ENCODE data around the gene RPS3. TPM values are rescaled to one million over a fixed set of nuclear protein-coding genes. Genes with fewer than 3 reads are reported as not detected.

RPS3 gene
- total and polyA plus RNA-seq, 9 of the 15 experiments (the other 6 are each of a cell fraction or from before 2014, with no cell fraction given), result 2,700 to 5,771 (median 3,679) TPM

- Histone ChIP-seq H4K20me1 (replicated peaks; ENCODE audit: control insufficient read depth, insufficient read depth, low read length) (peaks cover 43% of the 10 kb centered on the region), H3K9me1 (ENCODE audit: control insufficient read depth, insufficient read depth, low read length) (peaks cover 12% of the 10 kb centered on the region), H3K9me3 (replicated peaks; ENCODE audit: control insufficient read depth, insufficient read depth, low read depth, low read length) (no peaks in the 10 kb centered on the region), H2AFZ (ENCODE audit: low read depth, low read length) (peak overlapping the region; percentile 98), H3K27ac (ENCODE audit: extremely low read depth, low read depth, low read length) (peak overlapping the region; percentile 48; the same call in 2 of the 3 replicates), H3K4me3 (no peak overlapping the region; the same call in 1 of the 2 replicates), H3K79me2 (ENCODE audit: control insufficient read depth, insufficient read depth, low read length) (peaks cover 50% of the 10 kb centered on the region), H3K4me1 (replicated peaks in 1 of 2; ENCODE audit: control insufficient read depth in 2 of 2, insufficient read depth in 2 of 2, low read length in 2 of 2) (peaks cover 9 to 24% of the 10 kb centered on the region in 2 experiments; a peak in 3 of 5 replicates), H3K36me3 (ENCODE audit: control insufficient read depth, insufficient read depth, low read length) (peaks cover 44% of the 10 kb centered on the region), H3K4me2 (ENCODE audit: insufficient read depth, low read length) (peak overlapping the region; percentile 98), H3K27me3 (ENCODE audit: control insufficient read depth in 2 of 2, insufficient read depth in 2 of 2, low read length in 2 of 2) (no peaks in the 10 kb centered on the region), H3K9ac (ENCODE audit: insufficient read depth in 1 of 2, low read depth in 2 of 2, low read length in 2 of 2) (0 out of 4 replicates have a peak overlapping the region, but pooled peaks of 1 of the 2 experiments have one; percentile 25)
- no peak for DNase-seq (ENCODE audit: extremely low read depth in 1 of 4, low spot score in 3 of 4)
- no TSS peak for BruUV-seq (replicated peaks)
- CTCF ChIA-PET (ENCODE audit: low intra/inter-chr PET ratio), result no interaction called here
- intact Hi-C loops (cut with micrococcal nuclease) (no loop called here), in situ Hi-C loops (cut with MboI) (no loop called here)
- POLR2A ChIA-PET, result interaction anchor here (0.5 to 3.8 kb wide), 12 partner anchors 10 to 413 kb away, joined by 3 to 52 read pairs (median 7); no protein-coding TSS in a partner anchor
- WGBS (ENCODE audit: insufficient coverage, low coverage, missing lambda C conversion rate), result 39% methylated on average over 8 of the region's 8 CpGs
- TF ChIP-seq MTA1 (IDR thresholded peaks at IDR 0.05; ENCODE audit: borderline replicate concordance), result no peak
- TF ChIP-seq RBFOX2 (IDR thresholded peaks at IDR 0.05; ENCODE audit: low read depth, low read length), result no peak
- no peak for TF ChIP-seq VEZF1 (CRISPR knock-in tag; IDR thresholded peaks at IDR 0.05)
- no peak for TF ChIP-seq RBM39 (optimal IDR thresholded peaks at IDR 0.05; ENCODE audit: low read depth, low read length)
- TF ChIP-seq SNIP1 (IDR thresholded peaks at IDR 0.05; ENCODE audit: low read depth), result no peak
- no peak for TF ChIP-seq SP2 (IDR thresholded peaks at IDR 0.05; ENCODE audit: extremely low read depth, low read depth, low read length, poor library complexity, severe bottlenecking)
- TF ChIP-seq POLR3G (IDR thresholded peaks at IDR 0.05; ENCODE audit: extremely low read depth, insufficient read length, insufficient replicate concordance), result no peak
- no peak for TF ChIP-seq ZBTB12 (CRISPR knock-in tag; IDR thresholded peaks at IDR 0.05)
- TF ChIP-seq KAT8 (IDR thresholded peaks at IDR 0.05; ENCODE audit: low read depth), result no peak
- no peak for TF ChIP-seq MECOM (CRISPR knock-in tag; IDR thresholded peaks at IDR 0.05)
- TF ChIP-seq CREB3L1 (IDR thresholded peaks at IDR 0.05; ENCODE audit: borderline replicate concordance, low read depth), result no peak
- no peak for TF ChIP-seq ZNF79 (CRISPR knock-in tag; IDR thresholded peaks at IDR 0.05; ENCODE audit: low read depth)
- TF ChIP-seq, protein P1, sequence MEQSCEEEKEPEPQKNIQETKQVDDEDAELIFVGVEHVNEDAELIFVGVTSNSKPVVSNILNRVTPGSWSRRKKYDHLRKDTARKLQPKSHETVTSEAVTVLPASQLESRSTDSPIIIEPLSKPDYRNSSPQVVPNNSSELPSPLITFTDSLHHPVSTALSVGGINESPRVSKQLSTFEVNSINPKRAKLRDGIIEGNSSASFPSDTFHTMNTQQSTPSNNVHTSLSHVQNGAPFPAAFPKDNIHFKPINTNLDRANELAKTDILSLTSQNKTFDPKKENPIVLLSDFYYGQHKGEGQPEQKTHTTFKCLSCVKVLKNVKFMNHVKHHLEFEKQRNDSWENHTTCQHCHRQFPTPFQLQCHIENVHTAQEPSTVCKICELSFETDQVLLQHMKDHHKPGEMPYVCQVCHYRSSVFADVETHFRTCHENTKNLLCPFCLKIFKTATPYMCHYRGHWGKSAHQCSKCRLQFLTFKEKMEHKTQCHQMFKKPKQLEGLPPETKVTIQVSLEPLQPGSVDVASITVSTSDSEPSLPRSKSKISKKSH (CRISPR knock-in tag; IDR thresholded peaks at IDR 0.05), result no peak
- no peak for TF ChIP-seq ZNF232 (CRISPR knock-in tag; IDR thresholded peaks at IDR 0.05)
- no peak for TF ChIP-seq PCBP2 (IDR thresholded peaks at IDR 0.05; ENCODE audit: low read depth, low read length, poor library complexity, severe bottlenecking)
- TF ChIP-seq NCOA1 (IDR thresholded peaks at IDR 0.05; ENCODE audit: low read depth), result no peak
- no peak for FAIRE-seq
- ATAC-seq, result peak; percentile 7
Observed at GRCh38 chr11:75398906-75399305, 412 bp upstream of the RPS3 start.

Data from K562 (cell line).